ENCODE results near the gene KLHL33.

GRCh38 chr14:20440465-20440864, 4.5 kb upstream of the KLHL33 start:
- TF ChIP-seq POLR2AphosphoS5 (IDR thresholded peaks at IDR 0.05; ENCODE audit: insufficient read depth, low read depth, low read length) (no peak), CTCF (IDR thresholded peaks at IDR 0.05; ENCODE audit: extremely low read depth in 1 of 2, insufficient read depth in 1 of 2, low read depth in 1 of 2, low read length in 2 of 2) (no peak), POLR2A (IDR thresholded peaks at IDR 0.05; ENCODE audit: low read depth, low read length) (no peak)
